ENCODE data around the gene PPM1J.

DNA sequence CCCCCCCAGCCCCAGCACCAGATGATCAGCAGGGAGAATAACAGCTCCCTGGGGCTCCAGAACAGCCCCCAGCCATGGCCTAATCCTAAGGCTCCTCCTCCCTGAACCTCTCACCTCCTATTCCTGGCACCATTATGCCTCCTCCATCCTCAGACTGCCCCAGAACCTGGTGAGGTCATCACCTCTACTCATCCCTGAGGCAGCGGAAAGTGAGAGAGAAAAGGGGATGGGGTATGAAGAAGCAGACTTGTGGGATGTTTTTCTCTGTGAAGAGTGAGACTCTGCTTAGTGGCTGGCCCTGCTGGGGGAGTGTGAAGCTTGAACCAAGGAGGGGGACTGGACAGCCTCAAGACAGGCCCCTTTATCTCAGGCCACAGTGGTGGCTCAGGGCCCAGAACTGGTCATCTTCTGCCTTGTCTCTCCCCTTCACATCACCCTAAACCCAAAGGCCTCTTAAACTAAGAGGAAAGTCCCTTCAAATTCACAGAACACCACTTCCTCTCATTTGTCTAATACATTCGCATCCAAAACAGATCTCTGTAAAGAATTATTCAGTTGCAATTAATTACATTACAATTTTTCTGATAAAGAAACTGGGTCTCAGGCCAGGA, 2.2 kb upstream of the PPM1J start:
- TF ChIP-seq CTCF (conservative IDR thresholded peaks at IDR 0.05; ENCODE audit: low read depth, low read length) (no peak), EZH2 (IDR thresholded peaks at IDR 0.05; ENCODE audit: low read length, unreplicated experiment) (no peak)
